Activated CD8-positive, alpha-beta memory T cell treated with anti-CD3 and anti-CD28 coated beads for 36 hours (primary cell): ENCODE results near the gene SEPTIN5. TPM values are rescaled to one million over a fixed set of nuclear protein-coding genes. Genes with fewer than 3 reads are reported as not detected.

Experiments
- CTCF ChIA-PET: fragments of 350-600 bp; sonication (Branson Sonifier 250); formaldehyde crosslinking; loops from one replicate; lab custom pipeline; 2021; ENCODE audit warnings: antibody characterized with exemption; lab: Charles Lee
- POLR2A ChIA-PET: fragments of 350-600 bp; sonication (Branson Sonifier 250); formaldehyde crosslinking; loops from one replicate; lab custom pipeline; 2021; ENCODE audit warnings: antibody characterized with exemption; lab: Charles Lee
- total RNA-seq, 2 experiments: library from RNA; stranded (reverse); gene quantifications; one replicate each; pipeline ENCODE4 v1.2.3, GENCODE V29; 2021

Gene SEPTIN5
- total RNA-seq, 2 experiments from 2014 or later, result 0.38 to 0.86 TPM

GRCh38 chr22:19761725-19762567 is 47.6 kb downstream of the SEPTIN5 start:
- ChIA-PET CTCF (interaction anchor here (1.6 kb wide), 1 partner anchor 32 kb away, joined by 4 read pairs; no protein-coding TSS in a partner anchor), POLR2A (no interaction called here)

GRCh38 chr22:19762568-19763457 is 48.5 kb downstream of the SEPTIN5 start:
- POLR2A ChIA-PET, result no interaction called here
- CTCF ChIA-PET, result interaction anchor here (1.6 kb wide), 1 partner anchor 33 kb away, joined by 4 read pairs; no protein-coding TSS in a partner anchor

- POLR2A ChIA-PET, result interaction anchor here (0.6 kb wide), 1 partner anchor 1063 kb away, joined by 3 read pairs; no protein-coding TSS in a partner anchor
- CTCF ChIA-PET, result no interaction called here
Measured at GRCh38 chr22:19763458-19764298, 49.4 kb downstream of the SEPTIN5 start.

GRCh38 chr22:19764299-19764593 is 49.9 kb downstream of the SEPTIN5 start:
- ChIA-PET POLR2A (no interaction called here), CTCF (interaction anchor here (0.8 kb wide), 1 partner anchor 33 kb away, joined by 3 read pairs; no protein-coding TSS in a partner anchor)

- CTCF ChIA-PET, result interaction anchor here (0.8 kb wide), 1 partner anchor 34 kb away, joined by 3 read pairs; no protein-coding TSS in a partner anchor
- POLR2A ChIA-PET, result no interaction called here
Measured at GRCh38 chr22:19764636-19765476, 50.6 kb downstream of the SEPTIN5 start.

- CTCF ChIA-PET, result interaction anchor here (1.7 kb wide), 1 partner anchor 35 kb away, joined by 6 read pairs; no protein-coding TSS in a partner anchor
- POLR2A ChIA-PET, result no interaction called here
Measured at GRCh38 chr22:19765477-19766239, 51.4 kb downstream of the SEPTIN5 start.

- CTCF ChIA-PET, result interaction anchor here (1.7 kb wide), 1 partner anchor 35 kb away, joined by 6 read pairs; no protein-coding TSS in a partner anchor
- POLR2A ChIA-PET, result no interaction called here
Measured at GRCh38 chr22:19766240-19766510, 51.9 kb downstream of the SEPTIN5 start.

- ChIA-PET POLR2A (no interaction called here), CTCF (interaction anchor here (0.6 to 1.7 kb wide), 3 partner anchors 10 to 280 kb away, joined by 3 to 6 read pairs (median 3); no protein-coding TSS in a partner anchor)
Measured at GRCh38 chr22:19766511-19767426, 52.5 kb downstream of the SEPTIN5 start.

- POLR2A ChIA-PET, result no interaction called here
- CTCF ChIA-PET, result interaction anchor here (0.6 to 1.0 kb wide), 2 partner anchors 9 to 280 kb away, joined by 3 read pairs; no protein-coding TSS in a partner anchor
Measured at GRCh38 chr22:19767427-19768341, 53.4 kb downstream of the SEPTIN5 start.

GRCh38 chr22:19769393-19769715 is 55.1 kb downstream of the SEPTIN5 start:
- CTCF ChIA-PET, result no interaction called here
- POLR2A ChIA-PET, result no interaction called here

- ChIA-PET POLR2A (no interaction called here), CTCF (no interaction called here)
Measured at GRCh38 chr22:19770349-19771220, 56.3 kb downstream of the SEPTIN5 start.

GRCh38 chr22:19772422-19772672 is 58.0 kb downstream of the SEPTIN5 start:
- ChIA-PET POLR2A (no interaction called here), CTCF (interaction anchor here (1.9 kb wide), 1 partner anchor 42 kb away, joined by 9 read pairs; no protein-coding TSS in a partner anchor)
